ENCODE measurements around the gene ASRGL1.

DNA sequence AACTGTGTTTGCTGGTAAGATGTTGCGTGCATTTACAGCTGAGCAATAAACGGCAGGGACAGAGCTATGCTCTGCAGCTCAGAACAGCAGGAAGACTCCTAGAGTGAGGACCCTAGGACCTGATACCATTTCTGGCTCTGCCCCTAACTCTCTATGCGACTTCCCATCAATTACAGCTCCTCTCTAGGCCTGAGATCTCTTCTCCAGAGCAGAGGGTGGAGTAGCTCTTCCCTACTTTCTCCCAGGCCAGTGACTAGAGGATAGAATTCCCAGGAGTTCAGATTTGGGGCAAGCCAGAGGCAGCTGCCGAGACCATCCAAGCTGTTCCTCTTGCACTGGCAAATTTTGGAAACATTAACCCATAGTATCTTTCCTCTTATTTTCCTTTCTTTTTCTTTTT is 68.8 kb downstream of the ASRGL1 start:
- TF ChIP-seq, protein P1, sequence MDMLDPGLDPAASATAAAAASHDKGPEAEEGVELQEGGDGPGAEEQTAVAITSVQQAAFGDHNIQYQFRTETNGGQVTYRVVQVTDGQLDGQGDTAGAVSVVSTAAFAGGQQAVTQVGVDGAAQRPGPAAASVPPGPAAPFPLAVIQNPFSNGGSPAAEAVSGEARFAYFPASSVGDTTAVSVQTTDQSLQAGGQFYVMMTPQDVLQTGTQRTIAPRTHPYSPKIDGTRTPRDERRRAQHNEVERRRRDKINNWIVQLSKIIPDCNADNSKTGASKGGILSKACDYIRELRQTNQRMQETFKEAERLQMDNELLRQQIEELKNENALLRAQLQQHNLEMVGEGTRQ (CRISPR knock-in tag; IDR thresholded peaks at IDR 0.05), result no peak
- no peak for TF ChIP-seq ZNF138 (CRISPR knock-in tag; conservative IDR thresholded peaks at IDR 0.05)
- TF ChIP-seq, protein P2, sequence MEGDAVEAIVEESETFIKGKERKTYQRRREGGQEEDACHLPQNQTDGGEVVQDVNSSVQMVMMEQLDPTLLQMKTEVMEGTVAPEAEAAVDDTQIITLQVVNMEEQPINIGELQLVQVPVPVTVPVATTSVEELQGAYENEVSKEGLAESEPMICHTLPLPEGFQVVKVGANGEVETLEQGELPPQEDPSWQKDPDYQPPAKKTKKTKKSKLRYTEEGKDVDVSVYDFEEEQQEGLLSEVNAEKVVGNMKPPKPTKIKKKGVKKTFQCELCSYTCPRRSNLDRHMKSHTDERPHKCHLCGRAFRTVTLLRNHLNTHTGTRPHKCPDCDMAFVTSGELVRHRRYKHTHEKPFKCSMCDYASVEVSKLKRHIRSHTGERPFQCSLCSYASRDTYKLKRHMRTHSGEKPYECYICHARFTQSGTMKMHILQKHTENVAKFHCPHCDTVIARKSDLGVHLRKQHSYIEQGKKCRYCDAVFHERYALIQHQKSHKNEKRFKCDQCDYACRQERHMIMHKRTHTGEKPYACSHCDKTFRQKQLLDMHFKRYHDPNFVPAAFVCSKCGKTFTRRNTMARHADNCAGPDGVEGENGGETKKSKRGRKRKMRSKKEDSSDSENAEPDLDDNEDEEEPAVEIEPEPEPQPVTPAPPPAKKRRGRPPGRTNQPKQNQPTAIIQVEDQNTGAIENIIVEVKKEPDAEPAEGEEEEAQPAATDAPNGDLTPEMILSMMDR (IDR thresholded peaks at IDR 0.05), result no peak
- TF ChIP-seq, protein P3, sequence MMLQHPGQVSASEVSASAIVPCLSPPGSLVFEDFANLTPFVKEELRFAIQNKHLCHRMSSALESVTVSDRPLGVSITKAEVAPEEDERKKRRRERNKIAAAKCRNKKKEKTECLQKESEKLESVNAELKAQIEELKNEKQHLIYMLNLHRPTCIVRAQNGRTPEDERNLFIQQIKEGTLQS (CRISPR knock-in tag; conservative IDR thresholded peaks at IDR 0.05), result no peak

Data from WTC11 (cell line).